ENCODE measurements around the gene IQCE.

GRCh38 chr7:2622869-2623697, 64.3 kb downstream of the IQCE start:
- TF ChIP-seq EP300 (IDR thresholded peaks at IDR 0.05) (no peak), CTCF (IDR thresholded peaks at IDR 0.05) (no peak)

Data from gastroesophageal sphincter (tissue), 3 donors.